Stimulated activated CD8-positive, alpha-beta memory T cell treated with anti-CD3 and anti-CD28 coated beads, Interleukin-12 subunit alpha, Interleukin-12 subunit beta, amount 100 ng/mL, for 1 hour (primary cell): ENCODE data around the gene PDE10A.

ENCODE experiments used
- DNase-seq: peaks from one replicate; pipeline ENCODE4 v3.0.0-alpha.2; 2020; ENCODE audit warnings: low read depth

Gene PDE10A

GRCh38 chr6:165678429-165678828, 15.4 kb upstream of the PDE10A start:
- no peak for DNase-seq

DNA sequence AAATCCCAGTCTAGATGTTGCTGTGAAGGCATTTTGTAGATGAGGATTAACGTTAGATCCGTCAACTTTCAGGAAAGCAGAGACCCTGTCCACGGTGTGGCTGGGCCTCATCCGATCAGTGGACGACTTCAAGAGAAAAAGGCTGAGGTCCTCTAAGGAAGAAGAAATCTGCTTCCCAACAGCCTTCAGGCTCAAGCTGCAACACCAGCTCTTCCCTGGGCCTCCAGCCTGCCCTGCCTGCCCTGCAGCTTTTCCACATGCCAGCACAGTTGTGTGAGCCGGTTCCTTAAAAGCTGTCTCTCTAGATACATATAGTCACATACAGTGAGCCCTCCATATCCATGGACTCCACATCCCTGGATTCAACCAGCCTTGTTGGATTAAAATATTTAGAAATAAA, 14.1 kb upstream of the PDE10A start:
- no peak for DNase-seq

- no peak for DNase-seq
Observed at GRCh38 chr6:165676435-165677068, 13.5 kb upstream of the PDE10A start.

- no peak for DNase-seq
Observed at GRCh38 chr6:165675120-165675519, 12.1 kb upstream of the PDE10A start.

DNA sequence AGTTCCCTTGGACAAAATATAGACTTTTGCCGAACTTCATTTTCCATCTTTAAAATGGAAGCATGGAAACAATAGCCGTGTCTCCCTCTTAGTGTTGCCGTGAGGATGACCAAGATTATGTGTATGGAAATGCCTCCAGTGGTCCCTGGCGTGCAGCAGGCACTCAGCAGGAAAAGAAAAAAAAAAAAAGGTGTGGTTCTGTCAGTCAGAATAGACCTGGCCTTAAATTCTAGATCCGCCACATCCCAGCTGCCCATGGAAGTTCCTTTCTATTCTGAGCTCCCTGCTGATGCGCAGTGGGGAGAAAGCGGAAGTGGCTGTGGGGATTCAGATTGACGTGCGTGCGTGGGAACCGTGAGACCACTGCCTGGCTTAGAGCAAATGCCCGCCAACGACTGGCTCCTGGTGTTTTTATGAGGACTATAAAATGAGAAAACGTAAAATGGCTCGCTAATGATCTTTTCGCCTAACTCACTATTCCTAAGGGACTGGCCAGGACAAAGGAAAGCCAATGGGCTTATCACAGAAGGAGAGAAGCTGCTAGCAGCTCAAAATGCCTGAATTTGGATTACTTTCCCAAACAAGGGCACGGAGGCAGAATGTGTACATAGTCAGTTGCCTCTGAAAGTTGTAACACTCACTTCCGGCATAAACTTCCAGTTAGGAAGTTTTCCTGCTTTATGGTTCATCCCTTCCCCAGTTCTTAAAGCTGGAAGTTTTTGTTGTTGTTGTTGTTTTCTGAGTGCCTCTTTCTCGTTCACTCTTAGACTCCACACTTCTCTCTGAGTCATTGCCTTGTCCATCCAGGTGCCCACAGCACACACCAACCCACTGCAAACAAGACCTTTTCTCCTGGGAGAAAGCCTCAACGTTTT, 11.4 kb upstream of the PDE10A start:
- DNase-seq: no peak

DNA sequence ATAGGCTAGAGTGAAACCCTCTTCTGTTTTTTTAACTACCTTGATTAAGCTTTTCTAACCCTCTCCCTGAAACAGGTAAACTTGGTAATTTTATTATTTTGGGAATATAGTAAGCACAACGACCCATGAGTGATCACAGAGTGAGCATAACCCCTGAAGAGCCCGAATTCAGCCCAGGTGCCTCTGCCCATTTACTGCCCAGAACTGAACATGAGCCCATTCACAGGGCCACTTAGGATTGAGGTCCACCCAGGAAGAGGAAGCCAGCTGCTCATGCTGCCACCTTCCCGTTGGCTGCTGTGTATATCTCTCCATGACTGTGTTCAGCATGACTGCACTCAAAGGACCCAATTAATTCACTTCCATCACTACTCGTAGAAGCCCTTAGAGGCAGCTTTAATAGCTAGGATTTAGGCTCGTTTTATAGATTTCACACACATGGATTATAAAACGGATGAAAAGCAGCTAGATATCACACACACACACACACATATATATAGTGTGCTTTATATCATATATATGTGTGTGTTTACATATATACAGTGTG, 8.3 kb upstream of the PDE10A start:
- DNase-seq: no peak

GRCh38 chr6:165668951-165669350, 5.9 kb upstream of the PDE10A start:
- no peak for DNase-seq

DNA sequence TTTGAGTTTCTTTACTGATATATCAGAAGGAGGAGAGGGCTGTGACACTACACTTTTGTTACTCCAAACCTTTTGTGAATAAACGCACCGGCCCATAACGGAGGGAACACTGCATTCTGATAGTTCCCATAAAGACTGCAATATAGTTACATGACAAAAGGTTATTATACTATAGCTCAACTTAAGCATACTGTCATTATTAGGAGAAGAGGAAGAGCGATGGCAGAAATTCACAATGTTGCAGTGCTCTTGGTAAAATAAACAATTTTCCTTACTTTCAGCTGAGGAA, 2.3 kb upstream of the PDE10A start:
- no peak for DNase-seq

DNA sequence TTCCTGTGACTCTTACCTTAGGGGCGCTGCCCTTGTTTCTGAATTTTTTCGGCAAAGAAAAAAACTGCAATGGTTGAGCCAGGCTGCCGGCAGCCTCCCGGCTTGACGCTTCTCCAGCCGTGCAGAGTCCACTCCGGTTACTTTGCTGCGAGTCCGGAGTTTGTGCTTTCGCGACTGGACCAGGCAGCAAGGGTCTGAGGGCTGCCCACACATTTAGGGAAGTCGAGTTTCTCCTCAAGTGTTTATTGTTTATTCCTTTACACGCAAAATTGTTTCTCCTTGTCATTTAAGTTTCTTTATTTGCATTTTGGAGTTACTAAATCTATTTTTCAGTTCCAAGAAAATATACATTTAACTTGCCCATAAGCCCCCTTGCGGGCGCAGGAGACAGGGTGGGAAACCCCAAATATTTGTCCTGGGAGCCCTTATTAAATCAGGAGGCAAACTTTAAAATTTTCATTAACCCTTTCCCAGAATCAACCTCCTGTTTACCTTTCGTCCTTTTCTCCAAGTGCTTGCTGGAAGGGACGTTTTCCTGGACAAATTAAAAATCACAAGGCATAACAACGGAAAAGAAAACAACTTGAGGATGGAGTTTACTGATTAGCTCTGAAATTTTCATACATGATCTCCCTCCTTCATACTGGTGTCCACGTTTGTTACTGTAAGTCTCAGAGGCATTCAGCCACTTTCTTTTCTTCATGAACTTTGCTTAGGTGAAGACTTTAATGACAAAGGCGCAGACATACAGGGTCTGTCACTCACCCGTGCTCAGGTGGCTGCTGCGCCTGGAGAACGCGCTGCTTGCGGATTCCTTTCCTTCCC, 1.7 kb upstream of the PDE10A start:
- DNase-seq: no peak

DNA sequence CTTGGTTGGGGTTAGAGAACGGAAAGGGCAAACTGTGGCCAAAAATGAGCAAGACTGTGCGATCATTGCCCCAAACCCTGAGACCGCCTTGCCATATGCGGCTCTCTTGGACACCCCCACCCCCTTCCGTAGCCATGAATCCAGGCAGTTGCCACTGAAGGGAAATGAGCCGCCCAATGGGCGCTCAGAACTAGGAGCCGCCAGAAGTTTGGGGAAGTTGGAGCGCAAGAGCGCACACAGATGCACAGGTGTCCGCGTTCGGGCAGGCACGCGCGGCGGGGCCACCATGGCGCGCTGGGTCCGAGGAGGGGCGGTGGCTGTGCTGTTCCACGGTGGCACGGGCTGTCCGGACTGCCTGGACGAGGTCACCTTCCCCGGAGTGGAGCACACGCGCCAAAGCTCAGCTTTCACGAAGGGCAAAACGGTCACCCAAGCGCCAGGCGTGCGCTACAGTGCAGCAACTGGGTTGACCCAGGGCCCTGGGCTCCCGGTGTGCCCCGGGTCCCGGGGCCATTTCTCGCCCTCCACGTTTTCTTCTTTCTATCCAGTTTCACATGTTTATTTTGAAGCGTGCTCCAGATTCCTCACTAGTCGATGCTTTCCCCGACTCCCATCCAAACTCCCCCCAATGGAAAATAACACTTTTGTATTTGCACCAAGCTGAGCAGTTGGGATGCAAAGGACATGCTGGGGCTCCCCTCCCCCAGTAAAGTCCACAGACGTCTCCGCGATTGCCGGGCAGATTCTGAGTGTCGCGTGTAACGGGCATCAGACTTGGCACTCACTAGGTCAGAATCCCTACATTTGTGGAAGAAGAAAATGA, 906 bp upstream of the PDE10A start:
- DNase-seq: no peak

DNA sequence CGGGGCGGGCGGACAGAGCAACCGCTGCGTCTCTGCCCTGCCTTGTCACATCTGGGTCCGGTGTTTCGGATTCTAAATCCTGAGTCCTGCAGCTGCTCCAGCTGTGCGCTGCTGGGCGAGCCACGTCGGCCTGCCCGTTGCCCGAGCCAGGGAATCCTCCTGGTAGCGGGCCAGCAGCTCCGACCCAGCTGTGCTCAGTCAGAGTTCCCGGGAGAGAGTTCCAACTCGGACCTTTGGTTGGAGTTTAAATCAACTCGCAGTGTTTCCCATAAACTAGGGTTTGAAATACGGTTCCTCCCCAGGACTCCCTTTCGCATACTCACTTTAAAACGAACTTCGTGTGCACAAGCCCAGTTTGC, 315 bp upstream of the PDE10A start:
- no peak for DNase-seq

DNA sequence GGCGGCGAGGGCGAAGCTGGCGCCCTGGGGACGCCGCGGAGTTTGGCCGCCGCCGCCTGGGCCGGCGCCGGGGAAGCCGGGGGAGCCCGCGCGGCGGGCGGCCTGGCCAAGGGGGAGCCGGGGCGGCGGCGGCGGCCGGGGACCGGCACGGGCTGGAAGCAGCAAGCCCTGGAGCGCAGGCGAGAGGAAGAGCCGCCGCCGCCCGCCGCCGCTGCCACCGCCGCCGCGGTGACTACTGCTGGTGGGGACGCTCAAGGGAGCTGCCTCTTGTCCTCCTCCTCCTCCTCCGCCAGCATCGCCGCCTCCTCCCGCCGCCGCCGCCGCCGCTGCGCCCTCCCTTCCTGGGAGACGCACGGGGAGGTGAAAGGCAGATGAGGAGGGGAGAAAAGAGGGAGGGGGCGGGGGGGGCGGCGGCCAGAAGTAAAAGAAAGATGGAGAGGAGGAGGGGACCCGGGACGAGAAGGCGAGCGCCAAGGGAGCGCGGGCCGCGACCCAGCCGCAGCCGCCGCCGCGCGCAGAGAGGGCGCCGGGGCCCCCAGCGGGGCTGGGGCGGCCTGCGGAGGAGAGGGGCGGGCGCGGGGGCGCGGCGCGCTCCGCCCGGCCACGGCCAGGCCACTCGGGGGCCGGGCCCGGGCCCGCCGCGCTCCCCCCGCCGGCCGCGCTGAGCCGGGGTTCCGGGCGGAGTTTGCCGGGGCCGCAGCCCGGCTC, 846 bp downstream of the PDE10A start:
- no peak for DNase-seq

DNA sequence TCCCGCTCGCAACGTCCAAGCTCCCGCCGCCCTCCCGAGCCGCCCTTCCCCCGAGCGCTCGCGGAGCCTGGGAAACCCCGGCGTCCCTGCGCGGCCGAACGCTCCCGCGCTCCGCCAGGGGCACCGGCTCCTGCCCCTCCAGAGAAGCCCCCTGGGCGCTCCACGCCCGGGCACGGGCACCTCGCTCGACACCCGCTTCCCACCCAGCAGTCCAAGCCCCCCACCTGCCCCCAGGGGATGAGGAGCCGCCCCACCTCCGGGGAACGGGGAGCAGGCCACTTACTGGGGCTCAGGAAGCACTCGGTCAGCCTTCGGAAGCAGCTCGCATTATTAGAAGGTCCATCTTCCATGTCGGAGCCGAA, 1.4 kb downstream of the PDE10A start:
- DNase-seq: no peak

DNA sequence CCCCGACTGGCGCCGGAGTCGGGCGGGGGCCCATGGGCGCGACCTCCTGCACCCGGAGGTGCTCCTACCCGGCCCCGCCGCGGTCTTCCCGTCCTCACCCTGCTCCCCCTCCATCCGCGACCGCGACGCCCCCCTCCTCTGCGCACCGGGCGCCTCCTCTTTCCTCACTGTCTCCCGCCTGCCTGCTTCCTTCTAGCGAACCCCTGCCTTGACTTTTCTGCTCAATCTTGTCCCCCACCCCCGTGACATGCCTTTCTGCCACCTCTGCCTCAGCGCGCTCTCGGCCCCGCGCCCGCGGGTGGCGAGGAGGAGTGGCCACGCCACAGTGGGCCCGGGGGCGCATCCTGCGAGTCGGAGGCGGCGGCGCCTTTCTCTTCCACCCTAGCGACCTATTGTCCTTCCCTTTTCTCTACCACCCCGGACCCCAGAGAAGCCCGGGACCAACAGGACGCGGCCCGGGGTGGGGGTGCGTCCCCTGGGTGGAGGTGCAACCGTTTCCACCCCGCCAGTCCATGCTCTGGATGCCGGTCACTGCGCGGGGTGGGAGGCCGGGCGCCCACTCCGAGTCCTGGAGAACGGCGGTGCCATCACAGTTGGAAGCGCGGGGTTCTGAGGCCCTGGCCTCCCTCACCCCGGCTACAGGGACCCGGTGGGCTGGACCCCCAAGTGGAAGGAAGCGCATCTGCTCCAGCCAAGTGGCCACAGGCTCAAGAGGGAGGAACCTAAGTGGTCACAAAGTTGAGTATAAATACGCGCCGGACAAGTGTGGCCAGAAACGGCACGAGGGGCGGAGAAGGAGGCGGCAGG, 2.0 kb downstream of the PDE10A start:
- no peak for DNase-seq

GRCh38 chr6:165659945-165660856, 2.8 kb downstream of the PDE10A start:
- DNase-seq: no peak

DNA sequence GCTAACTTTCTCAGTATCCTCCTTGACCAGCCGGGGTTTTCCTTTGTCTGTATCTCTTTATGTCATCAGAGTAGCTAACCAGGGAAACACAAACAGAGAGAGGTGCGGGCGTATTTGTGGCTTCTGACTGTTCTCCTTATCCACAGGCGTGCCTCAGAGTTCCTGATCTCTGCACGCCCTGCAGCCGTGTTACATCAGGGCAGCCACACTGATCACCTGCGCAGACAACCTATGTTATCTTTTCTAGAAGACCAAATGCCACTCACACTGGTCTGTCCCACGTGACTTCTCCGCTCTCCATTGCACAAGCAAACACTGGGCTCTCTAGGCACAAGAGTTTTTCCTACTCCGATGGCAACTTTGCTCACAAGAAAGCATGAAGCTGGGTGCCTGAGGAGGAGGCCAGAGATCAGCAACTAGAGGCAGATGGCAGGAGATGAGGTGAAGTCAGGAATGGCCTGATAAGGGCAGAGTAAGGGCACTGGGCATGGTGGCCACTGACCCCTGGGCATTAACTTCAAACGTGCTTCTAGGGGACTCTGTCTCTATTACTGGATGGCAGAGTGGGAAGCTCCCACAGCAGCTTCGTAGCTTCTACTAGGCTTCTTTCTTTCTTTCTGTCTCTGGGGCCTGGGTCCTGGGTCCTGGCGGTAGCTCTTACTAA, 4.5 kb downstream of the PDE10A start:
- no peak for DNase-seq

GRCh38 chr6:165657325-165657680, 5.7 kb downstream of the PDE10A start:
- no peak for DNase-seq

- DNase-seq: no peak
Observed at GRCh38 chr6:165656581-165657324, 6.3 kb downstream of the PDE10A start.
